EL (cell line): ENCODE results near the gene FKBP5.
A peak's percentile ranks its signal among the peaks of the same experiment; 100 is the strongest.
"Not testable (repeated sequence)": the region's sequence is repeated elsewhere in the genome, so short reads cannot be mapped to it uniquely, and the experiment has no call there.

Experiments used
- DNase-seq: peaks from one replicate; pipeline ENCODE4 v3.0.0-alpha.2; 2016

Gene FKBP5

GRCh38 chr6:35582315-35582714 lies 106.4 kb downstream of the FKBP5 start:
- no peak for DNase-seq

DNA sequence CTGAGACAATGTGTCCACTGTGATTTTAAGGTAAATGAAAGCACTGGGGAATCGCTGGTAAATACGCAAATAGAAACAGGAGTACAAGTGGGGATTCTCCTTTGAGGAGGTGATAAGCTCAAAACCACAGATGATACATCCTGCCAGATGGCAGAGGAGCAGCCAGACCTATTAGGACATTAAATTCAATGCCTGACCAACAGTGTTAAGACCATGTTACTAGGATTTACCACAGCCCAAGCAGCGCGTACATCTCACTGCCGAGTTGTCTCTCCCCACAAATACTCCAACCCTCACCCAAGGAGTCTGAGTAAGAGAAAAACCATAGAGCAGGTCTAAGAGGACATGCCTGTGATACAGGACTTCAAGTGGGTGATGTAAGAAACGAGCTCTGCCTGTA lies 107.1 kb downstream of the FKBP5 start:
- DNase-seq: no peak

GRCh38 chr6:35580836-35581235 lies 107.9 kb downstream of the FKBP5 start:
- DNase-seq: no peak

GRCh38 chr6:35576682-35577081 lies 112.0 kb downstream of the FKBP5 start:
- no peak for DNase-seq

DNA sequence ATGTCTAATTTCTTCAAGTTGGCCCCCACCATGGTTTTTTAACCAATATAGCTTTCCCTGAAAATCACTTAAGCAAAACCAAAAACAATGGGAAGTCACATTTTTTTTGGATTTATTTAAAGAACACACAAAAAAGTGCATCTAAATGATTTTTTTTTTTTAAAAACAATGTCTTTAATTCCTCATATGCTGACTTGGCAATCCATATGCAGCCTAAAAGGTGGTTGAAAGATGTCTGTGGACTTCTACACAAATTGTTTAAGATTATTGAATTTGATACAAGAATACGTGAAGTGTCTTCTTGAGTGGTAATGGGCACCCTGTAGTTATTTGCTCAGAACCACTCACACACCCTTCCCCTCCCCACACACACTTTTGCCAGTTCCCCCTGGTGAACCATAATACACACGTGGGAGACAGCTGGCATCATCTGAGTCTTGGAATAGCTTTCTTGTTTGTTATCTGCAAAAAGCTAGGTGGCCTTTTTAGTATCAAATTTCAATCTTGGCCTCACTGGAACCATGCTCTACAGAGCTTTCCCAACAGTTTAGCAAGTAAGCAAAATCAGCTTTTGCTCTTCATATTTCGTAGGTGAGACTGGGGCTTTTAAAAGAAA lies 115.1 kb downstream of the FKBP5 start:
- no peak for DNase-seq

GRCh38 chr6:35570885-35571330 lies 117.8 kb downstream of the FKBP5 start:
- DNase-seq: not testable (repeated sequence)

DNA sequence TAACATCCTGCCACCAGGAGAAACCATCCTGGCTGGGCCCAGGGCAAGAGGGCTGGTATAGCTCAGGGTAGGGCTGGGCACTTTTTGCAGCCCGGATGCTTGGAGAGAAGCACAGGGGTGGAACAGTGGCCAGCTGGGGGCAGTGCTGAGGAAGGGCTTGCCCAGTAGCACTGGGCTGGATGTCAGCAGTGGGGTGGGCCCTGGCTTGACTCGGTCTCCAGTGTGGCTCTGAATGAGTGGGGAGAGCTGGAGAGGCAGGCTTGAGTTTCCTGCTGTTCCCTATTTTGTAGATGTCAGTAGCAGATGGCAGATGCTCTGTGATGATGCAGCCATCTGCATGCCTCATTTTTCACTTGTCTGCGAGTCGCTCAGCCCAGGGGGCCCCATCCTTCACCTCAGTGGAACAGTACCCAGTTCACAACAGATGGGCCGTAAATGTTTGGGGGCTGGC lies 119.7 kb downstream of the FKBP5 start:
- DNase-seq: no peak

DNA sequence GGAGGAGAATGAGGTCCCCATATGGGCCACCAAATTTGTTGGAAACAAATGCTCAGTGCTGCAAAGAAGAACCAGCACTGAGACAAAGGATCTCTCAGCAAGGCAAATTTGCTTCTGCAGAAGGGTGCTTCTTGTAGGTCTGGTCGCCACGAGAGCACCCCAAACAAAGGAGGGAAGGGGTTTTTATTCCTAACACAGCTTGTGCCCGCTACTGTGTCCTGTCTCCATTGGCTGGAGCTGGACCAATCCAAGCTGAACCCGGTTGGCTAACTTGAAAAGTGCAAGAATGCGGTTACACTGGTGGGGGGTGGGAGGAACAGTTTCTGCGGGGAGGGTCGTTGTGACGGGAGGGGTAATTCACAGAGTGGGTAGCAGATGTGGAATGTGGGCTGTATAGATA lies 121.9 kb downstream of the FKBP5 start:
- no peak for DNase-seq

DNA sequence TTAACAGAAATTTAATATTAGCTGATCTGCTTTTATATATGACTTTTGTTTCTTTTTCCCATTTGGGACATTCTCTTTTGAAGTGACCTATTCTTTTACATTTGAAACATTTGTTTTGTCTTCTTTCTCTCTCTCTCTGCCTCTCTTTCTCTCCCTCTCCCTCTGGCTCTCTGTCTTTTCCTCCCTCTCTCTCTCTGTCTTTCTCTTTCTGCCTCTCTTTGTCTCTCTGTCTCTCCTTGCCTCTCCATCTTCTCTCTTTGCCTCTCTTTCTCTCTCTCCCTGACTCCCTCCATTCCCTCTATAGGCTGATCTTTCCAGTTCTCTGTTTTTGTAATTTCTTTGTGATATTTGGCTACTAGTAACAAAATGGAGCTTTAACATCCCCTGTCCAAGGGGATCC lies 124.0 kb downstream of the FKBP5 start:
- no peak for DNase-seq

GRCh38 chr6:35562060-35562459 lies 126.7 kb downstream of the FKBP5 start:
- DNase-seq: peak; percentile 17

GRCh38 chr6:35561113-35561512 lies 127.6 kb downstream of the FKBP5 start:
- no peak for DNase-seq

- no peak for DNase-seq
Observed at GRCh38 chr6:35558571-35558970, 130.1 kb downstream of the FKBP5 start.

- no peak for DNase-seq
Observed at GRCh38 chr6:35557239-35557638, 131.5 kb downstream of the FKBP5 start.

- no peak for DNase-seq
Observed at GRCh38 chr6:35554811-35555210, 133.9 kb downstream of the FKBP5 start.

DNA sequence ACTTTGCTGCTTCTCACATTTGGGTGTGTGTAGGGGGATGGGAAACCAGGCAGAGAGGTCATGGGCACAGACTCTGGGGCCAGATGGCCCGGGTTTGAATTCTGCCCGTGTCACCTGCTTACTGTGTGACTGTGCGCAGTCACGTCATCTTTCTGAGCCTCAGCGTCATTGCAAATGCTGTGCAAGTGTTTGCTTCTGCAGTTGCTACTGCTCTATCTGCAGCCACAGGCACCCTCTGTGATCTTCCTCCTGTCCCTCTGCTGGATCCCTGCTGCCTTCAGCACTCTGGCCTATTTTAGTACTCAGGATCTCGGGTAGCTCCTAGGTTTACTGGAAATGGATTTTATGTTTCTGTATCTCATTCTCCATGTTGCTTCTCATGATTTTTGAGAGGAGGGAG lies 135.4 kb downstream of the FKBP5 start:
- no peak for DNase-seq

- DNase-seq: peak; percentile 43
Observed at GRCh38 chr6:35552285-35552917, 136.3 kb downstream of the FKBP5 start.

- DNase-seq: no peak
Observed at GRCh38 chr6:35550437-35550836, 138.3 kb downstream of the FKBP5 start.

- DNase-seq: no peak
Observed at GRCh38 chr6:35547676-35548075, 141.0 kb downstream of the FKBP5 start.

DNA sequence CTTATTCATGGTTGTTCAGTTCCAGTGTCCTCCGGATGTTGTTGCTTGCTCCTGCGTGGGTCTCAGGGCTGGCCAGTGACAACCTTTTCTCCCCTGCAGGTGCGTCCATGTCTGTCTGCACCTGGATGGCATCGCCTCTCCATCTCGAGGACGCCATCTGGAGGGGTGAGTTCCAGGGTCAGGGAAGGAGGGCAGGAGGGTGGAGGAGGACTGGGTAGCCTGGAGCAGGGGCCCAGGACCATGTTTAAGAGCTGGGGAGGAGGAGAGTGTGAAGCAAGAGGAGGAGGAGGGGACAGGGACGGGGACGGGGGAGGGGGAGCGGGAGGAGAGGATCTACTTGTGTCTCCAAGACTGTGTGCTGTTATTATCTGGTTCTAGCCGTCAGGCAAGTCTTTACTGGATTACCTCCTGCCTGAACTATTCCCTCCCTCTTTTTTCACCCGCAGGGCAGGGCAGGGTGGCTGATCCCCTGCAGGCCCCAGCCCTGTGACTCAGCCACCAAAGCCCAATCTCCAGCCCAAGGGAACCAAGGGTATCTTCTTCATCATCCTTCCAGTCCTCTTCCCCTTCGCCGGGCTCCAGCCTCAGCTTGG lies 143.8 kb downstream of the FKBP5 start:
- peak; percentile 54 for DNase-seq

- DNase-seq: no peak
Observed at GRCh38 chr6:35543459-35544193, 145.1 kb downstream of the FKBP5 start.

- DNase-seq: no peak
Observed at GRCh38 chr6:35541836-35542235, 146.9 kb downstream of the FKBP5 start.

GRCh38 chr6:35539223-35539622 lies 149.5 kb downstream of the FKBP5 start:
- no peak for DNase-seq

DNA sequence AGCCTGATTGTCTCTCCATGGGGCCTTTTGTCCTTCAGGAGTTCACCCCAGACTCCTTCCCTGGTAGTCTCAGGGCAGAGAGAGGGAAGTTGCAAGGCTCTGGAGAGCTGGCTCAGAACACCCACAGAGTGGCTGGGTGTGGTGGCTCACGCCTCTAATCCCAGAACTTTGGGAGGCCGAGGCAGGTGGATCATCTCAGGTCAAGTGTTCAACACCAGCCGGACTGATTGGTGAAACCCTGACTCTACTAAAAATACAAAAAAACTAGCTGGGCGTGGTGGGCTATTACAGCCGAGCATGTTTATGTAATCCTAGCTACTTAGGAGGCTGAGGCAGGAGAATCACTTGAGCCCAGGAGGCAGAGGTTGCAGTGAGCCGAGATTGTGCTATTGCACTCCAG lies 152.9 kb downstream of the FKBP5 start:
- not testable (repeated sequence) for DNase-seq
